ENCODE measurements around the gene VWF.
"Not testable (repeated sequence)": the region's sequence is repeated elsewhere in the genome, so short reads cannot be mapped to it uniquely, and the experiment has no call there.

DNA sequence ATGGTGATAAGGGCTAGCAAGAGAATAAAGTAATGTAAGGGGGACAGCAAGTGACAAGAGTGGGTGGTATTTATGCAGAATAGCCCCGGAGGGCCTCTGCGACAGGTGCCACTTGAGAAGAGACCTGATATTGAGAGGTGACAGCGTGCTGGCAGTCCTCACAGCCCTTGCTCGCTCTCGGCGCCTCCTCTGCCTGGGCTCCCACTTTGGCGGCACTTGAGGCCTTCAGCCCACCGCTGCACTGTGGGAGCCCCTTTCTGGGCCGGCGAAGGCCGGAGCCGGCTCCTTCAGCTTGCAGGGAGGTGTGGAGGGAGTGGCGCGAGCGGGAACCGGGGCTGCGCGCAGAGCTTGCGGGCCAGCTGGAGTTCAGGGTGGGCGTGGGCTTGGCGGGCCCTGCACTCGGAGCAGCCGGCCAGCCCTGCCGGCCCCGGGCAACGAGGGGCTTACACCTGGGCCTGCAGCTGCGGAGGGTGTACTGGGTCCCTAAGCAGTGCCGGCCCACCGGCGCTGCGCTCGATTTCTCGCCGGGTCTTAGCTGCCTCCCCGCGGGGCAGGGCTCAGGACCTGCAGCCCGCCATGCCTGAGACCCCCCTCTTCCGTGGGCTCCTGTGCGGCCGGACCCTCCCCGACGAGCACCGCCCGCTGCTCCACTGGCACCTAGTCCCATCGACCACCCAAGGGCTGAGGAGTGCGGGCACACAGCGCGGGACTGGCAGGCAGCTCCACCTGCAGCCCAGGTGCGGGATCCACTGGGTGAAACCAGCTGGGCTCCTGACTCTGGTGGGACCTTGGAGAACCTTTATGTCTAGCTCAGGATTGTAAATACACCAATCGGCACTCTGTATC is 34.9 kb upstream of the VWF start:
- TF ChIP-seq FOXP2 (optimal IDR thresholded peaks at IDR 0.05; ENCODE audit: control extremely low read depth, extremely low read length, insufficient read depth); POLR2AphosphoS5 (IDR thresholded peaks at IDR 0.05; ENCODE audit: borderline replicate concordance, low read depth, low read length); EZH2 (IDR thresholded peaks at IDR 0.05): not testable (repeated sequence)
